Vagina (tissue), 2 donors: ENCODE results near the gene HSF2BP.

Experiments used
- POLR2A ChIP-seq, 2 donors: fragments of 450-650 bp; IDR thresholded peaks; one replicate each; pipeline ENCODE4 v1.6.1; 2017; ENCODE audit warnings: antibody characterized with exemption in 2 of 2, mild to moderate bottlenecking in 2 of 2, moderate library complexity in 2 of 2
- TF ChIP-seq, protein P1 (sequence below), 3 experiments: fragments of 450-650 bp in 2 of 3; fragments of 200-600 bp in 1 of 3; sonication (generic) in 1 of 3; IDR thresholded peaks; one replicate each; pipeline ENCODE4 v1.5.1; 2017 to 2019; ENCODE audit warnings: antibody characterized with exemption in 3 of 3, mild to moderate bottlenecking in 2 of 3, moderate library complexity in 2 of 3

DNA sequence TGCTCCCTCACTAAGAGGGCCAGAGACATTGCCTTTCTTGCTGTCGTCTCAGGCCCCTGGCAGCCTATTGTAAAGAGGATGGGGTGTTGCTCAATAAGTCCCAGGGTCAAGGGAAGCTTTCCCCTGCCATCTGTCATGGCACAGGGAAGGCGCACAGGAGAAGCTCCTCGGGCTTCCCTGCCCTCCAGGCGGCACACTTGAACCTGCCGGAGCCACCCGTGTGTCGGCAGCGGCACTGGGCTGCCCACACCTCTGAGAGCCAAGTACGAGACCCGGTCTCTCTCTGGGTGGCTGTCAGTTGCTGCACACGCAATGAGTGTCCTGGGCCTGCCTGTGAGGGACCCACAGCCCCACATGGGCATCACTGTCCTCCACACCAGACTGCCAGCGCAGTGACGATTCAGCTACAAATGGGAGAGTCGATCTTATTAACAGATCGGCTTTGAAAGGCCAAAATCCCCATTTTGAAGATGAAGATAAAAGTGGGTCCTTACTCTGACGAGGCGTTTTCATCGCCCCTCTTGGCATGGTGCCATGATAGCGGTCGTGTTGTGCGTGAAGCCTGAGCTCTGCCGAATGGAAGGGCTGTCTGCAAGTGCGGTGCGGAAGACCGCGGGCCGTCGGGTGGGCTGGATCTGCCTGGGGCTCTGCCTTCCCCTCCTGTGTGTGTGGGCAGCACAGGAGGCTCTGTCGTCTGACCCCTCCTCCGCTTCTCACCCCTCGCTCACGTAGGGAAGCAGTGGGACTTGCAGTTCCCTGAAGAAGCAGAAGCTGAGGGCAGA lies 30.5 kb upstream of the HSF2BP start:
- TF ChIP-seq, protein P1, sequence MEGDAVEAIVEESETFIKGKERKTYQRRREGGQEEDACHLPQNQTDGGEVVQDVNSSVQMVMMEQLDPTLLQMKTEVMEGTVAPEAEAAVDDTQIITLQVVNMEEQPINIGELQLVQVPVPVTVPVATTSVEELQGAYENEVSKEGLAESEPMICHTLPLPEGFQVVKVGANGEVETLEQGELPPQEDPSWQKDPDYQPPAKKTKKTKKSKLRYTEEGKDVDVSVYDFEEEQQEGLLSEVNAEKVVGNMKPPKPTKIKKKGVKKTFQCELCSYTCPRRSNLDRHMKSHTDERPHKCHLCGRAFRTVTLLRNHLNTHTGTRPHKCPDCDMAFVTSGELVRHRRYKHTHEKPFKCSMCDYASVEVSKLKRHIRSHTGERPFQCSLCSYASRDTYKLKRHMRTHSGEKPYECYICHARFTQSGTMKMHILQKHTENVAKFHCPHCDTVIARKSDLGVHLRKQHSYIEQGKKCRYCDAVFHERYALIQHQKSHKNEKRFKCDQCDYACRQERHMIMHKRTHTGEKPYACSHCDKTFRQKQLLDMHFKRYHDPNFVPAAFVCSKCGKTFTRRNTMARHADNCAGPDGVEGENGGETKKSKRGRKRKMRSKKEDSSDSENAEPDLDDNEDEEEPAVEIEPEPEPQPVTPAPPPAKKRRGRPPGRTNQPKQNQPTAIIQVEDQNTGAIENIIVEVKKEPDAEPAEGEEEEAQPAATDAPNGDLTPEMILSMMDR (IDR thresholded peaks at IDR 0.05): no peak
- TF ChIP-seq POLR2A (IDR thresholded peaks at IDR 0.05): no peak
